DOHH2 (cell line): Measurements from ENCODE around the gene SEC24A.
A peak's percentile ranks its signal among the peaks of the same experiment; 100 is the strongest.

Source experiments
- CTCF ChIP-seq: fragments of 200-600 bp; sonication (generic); IDR thresholded peaks from one replicate; pipeline ENCODE4 v1.5.1; 2014; ENCODE audit warnings: antibody characterized with exemption, mild to moderate bottlenecking, low read depth, low read length; ENCODE audit not compliant: poor library complexity, severe bottlenecking
- EZH2phosphoT487 ChIP-seq: fragments of 200-600 bp; sonication (generic); IDR thresholded peaks from 2 replicates; pipeline ENCODE4 v1.6.1; 2017; ENCODE audit warnings: borderline replicate concordance, mild to moderate bottlenecking, antibody characterized with exemption, low read length, moderate library complexity, mixed read lengths

GRCh38 chr5:134758504-134759341, 110.1 kb downstream of the SEC24A start, which contains the start of gene DDX46:
- TF ChIP-seq CTCF: peak; percentile 83
- no peak for TF ChIP-seq EZH2phosphoT487
